MG63 (cell line): ENCODE measurements around the gene ARL5A. TPM values are rescaled to one million over a fixed set of nuclear protein-coding genes. Genes with fewer than 3 reads are reported as not detected.
"Not testable (repeated sequence)": the region's sequence is repeated elsewhere in the genome, so short reads cannot be mapped to it uniquely, and the experiment has no call there.

Experiments
- DNase-seq: peaks from one replicate; pipeline ENCODE4 v3.0.0-alpha.2; 2020
- H3K27me3 ChIP-seq: fragments of 250-450 bp; sonication (Bioruptor Pico); 2 replicates; pipeline ENCODE4 v1.5.1; 2020; ENCODE audit warnings: mild to moderate bottlenecking, moderate library complexity
- H3K36me3 ChIP-seq: fragments of 250-450 bp; sonication (Bioruptor Pico); 2 replicates; pipeline ENCODE4 v1.5.1; 2020; ENCODE audit warnings: mild to moderate bottlenecking, moderate library complexity
- H3K4me3 ChIP-seq: fragments of 250-450 bp; sonication (Bioruptor Pico); 2 replicates; pipeline ENCODE4 v1.5.1; 2020; ENCODE audit warnings: mild to moderate bottlenecking, moderate library complexity
- H3K9me3 ChIP-seq: fragments of 250-450 bp; sonication (Bioruptor Pico); 2 replicates; pipeline ENCODE4 v1.5.1; 2020; ENCODE audit warnings: mild to moderate bottlenecking, moderate library complexity
- total RNA-seq: library from RNA; depleted of rRNA; stranded (reverse); fragments of >200 nt; shearing (Covaris generic); gene quantifications from 2 replicates; pipeline ENCODE4 v1.2.3, GENCODE V29; 2014; ENCODE audit warnings: low replicate concordance

The ARL5A gene
- total RNA-seq, 1 experiment from 2014 or later, result 36.8 TPM

GRCh38 chr2:151815821-151816489, 12.3 kb downstream of the ARL5A start:
- DNase-seq, result no peak
- Histone ChIP-seq H3K4me3 (no peak overlapping the region), H3K36me3 (peaks cover 52% of the 10 kb centered on the region), H3K27me3 (no peaks in the 10 kb centered on the region), H3K9me3 (no peaks in the 10 kb centered on the region)

GRCh38 chr2:151810489-151810888, 17.7 kb downstream of the ARL5A start:
- Histone ChIP-seq H3K9me3 (no peaks in the 10 kb centered on the region), H3K4me3 (no peak overlapping the region), H3K36me3 (peaks cover 61% of the 10 kb centered on the region), H3K27me3 (no peaks in the 10 kb centered on the region)
- DNase-seq, result no peak

- Histone ChIP-seq H3K36me3 (peaks cover 52% of the 10 kb centered on the region), H3K27me3 (no peaks in the 10 kb centered on the region), H3K4me3 (no peak overlapping the region), H3K9me3 (no peaks in the 10 kb centered on the region)
- DNase-seq, result no peak
Observed at GRCh38 chr2:151809073-151809383, 19.2 kb downstream of the ARL5A start.

GRCh38 chr2:151808258-151809072, 19.8 kb downstream of the ARL5A start:
- no peak for DNase-seq
- H3K36me3 ChIP-seq, result peaks cover 46% of the 10 kb centered on the region
- no peak overlapping the region for H3K4me3 ChIP-seq
- no peaks in the 10 kb centered on the region for H3K27me3 ChIP-seq
- H3K9me3 ChIP-seq, result no peaks in the 10 kb centered on the region

GRCh38 chr2:151805961-151806360, 22.3 kb downstream of the ARL5A start:
- H3K9me3 ChIP-seq, result no peaks in the 10 kb centered on the region
- H3K4me3 ChIP-seq, result no peak overlapping the region
- no peaks in the 10 kb centered on the region for H3K27me3 ChIP-seq
- H3K36me3 ChIP-seq, result peaks cover 33% of the 10 kb centered on the region
- no peak for DNase-seq

GRCh38 chr2:151805343-151805742, 22.9 kb downstream of the ARL5A start:
- H3K4me3 ChIP-seq, result no peak overlapping the region
- no peaks in the 10 kb centered on the region for H3K27me3 ChIP-seq
- DNase-seq, result no peak
- no peaks in the 10 kb centered on the region for H3K9me3 ChIP-seq
- peaks cover 33% of the 10 kb centered on the region for H3K36me3 ChIP-seq

GRCh38 chr2:151803811-151804210, 24.4 kb downstream of the ARL5A start:
- Histone ChIP-seq H3K9me3 (no peaks in the 10 kb centered on the region), H3K36me3 (peaks cover 28% of the 10 kb centered on the region), H3K27me3 (no peaks in the 10 kb centered on the region), H3K4me3 (no peak overlapping the region)
- no peak for DNase-seq

- no peak for DNase-seq
- H3K9me3 ChIP-seq, result no peaks in the 10 kb centered on the region
- H3K27me3 ChIP-seq, result no peaks in the 10 kb centered on the region
- H3K4me3 ChIP-seq, result no peak overlapping the region
- H3K36me3 ChIP-seq, result peaks cover 29% of the 10 kb centered on the region
Observed at GRCh38 chr2:151802315-151802714, 25.9 kb downstream of the ARL5A start.

GRCh38 chr2:151799886-151800292, 28.3 kb downstream of the ARL5A start:
- H3K9me3 ChIP-seq, result no peaks in the 10 kb centered on the region
- no peak for DNase-seq
- no peak overlapping the region for H3K4me3 ChIP-seq
- no peaks in the 10 kb centered on the region for H3K27me3 ChIP-seq
- H3K36me3 ChIP-seq, result peaks cover 14% of the 10 kb centered on the region

GRCh38 chr2:151796774-151797173, 31.4 kb downstream of the ARL5A start:
- DNase-seq, result no peak
- peaks cover 8% of the 10 kb centered on the region for H3K36me3 ChIP-seq
- no peak overlapping the region for H3K4me3 ChIP-seq
- H3K27me3 ChIP-seq, result no peaks in the 10 kb centered on the region
- H3K9me3 ChIP-seq, result no peaks in the 10 kb centered on the region

- H3K27me3 ChIP-seq, result no peaks in the 10 kb centered on the region
- H3K36me3 ChIP-seq, result peaks cover 8% of the 10 kb centered on the region
- no peaks in the 10 kb centered on the region for H3K9me3 ChIP-seq
- H3K4me3 ChIP-seq, result no peak overlapping the region
- no peak for DNase-seq
Observed at GRCh38 chr2:151795646-151796240, 32.5 kb downstream of the ARL5A start.

GRCh38 chr2:151794422-151794821, 33.8 kb downstream of the ARL5A start:
- not testable (repeated sequence) for H3K4me3 ChIP-seq

GRCh38 chr2:151793123-151793522, 35.1 kb downstream of the ARL5A start:
- H3K27me3 ChIP-seq, result no peaks in the 10 kb centered on the region
- peaks cover 8% of the 10 kb centered on the region; the same call in 1 of the 2 replicates for H3K36me3 ChIP-seq
- no peak overlapping the region for H3K4me3 ChIP-seq
- no peaks in the 10 kb centered on the region for H3K9me3 ChIP-seq
- no peak for DNase-seq

More at GRCh38 chr2:151794422-151794821, 33.8 kb downstream of the ARL5A start:
- not testable (repeated sequence) for H3K36me3 ChIP-seq, H3K9me3 ChIP-seq, H3K27me3 ChIP-seq
- peak; percentile 8 for DNase-seq

- H3K36me3 ChIP-seq, result peaks cover 4% of the 10 kb centered on the region; the same call in 1 of the 2 replicates
- no peak for DNase-seq
- no peaks in the 10 kb centered on the region for H3K9me3 ChIP-seq
- H3K27me3 ChIP-seq, result no peaks in the 10 kb centered on the region
- no peak overlapping the region for H3K4me3 ChIP-seq
Observed at GRCh38 chr2:151792589-151792988, 35.6 kb downstream of the ARL5A start.

GRCh38 chr2:151791545-151791944, 36.7 kb downstream of the ARL5A start:
- no peak for DNase-seq

GRCh38 chr2:151790689-151791088, 37.5 kb downstream of the ARL5A start:
- Histone ChIP-seq H3K36me3 (peaks cover 5% of the 10 kb centered on the region), H3K27me3 (no peaks in the 10 kb centered on the region), H3K4me3 (no peak overlapping the region), H3K9me3 (no peaks in the 10 kb centered on the region)
- DNase-seq, result no peak

More at GRCh38 chr2:151791545-151791944, 36.7 kb downstream of the ARL5A start:
- Histone ChIP-seq H3K36me3 (peaks cover 4% of the 10 kb centered on the region; the same call in 1 of the 2 replicates), H3K27me3 (no peaks in the 10 kb centered on the region), H3K4me3 (no peak overlapping the region), H3K9me3 (no peaks in the 10 kb centered on the region)

- Histone ChIP-seq H3K36me3 (peaks cover 4% of the 10 kb centered on the region), H3K4me3 (no peak overlapping the region), H3K9me3 (no peaks in the 10 kb centered on the region), H3K27me3 (no peaks in the 10 kb centered on the region)
- DNase-seq, result no peak
Observed at GRCh38 chr2:151789055-151789834, 39.0 kb downstream of the ARL5A start.
